Stomach (tissue), 9 donors: Measurements from ENCODE around the gene WIPF1. TPM values are rescaled to one million over a fixed set of nuclear protein-coding genes. Genes with fewer than 3 reads are reported as not detected.

ENCODE experiments used
- DNase-seq, 2 donors: peaks; one replicate each; pipeline versions ENCODE4 v3.0.0 to v3.0.0-alpha.2; 2013 to 2019
- H3K27ac ChIP-seq, 5 donors: fragments of 200-600 bp in 4 of 5; sonication (generic) in 4 of 5; one replicate each; pipeline ENCODE4 v1.5.1; 2013 to 2019; ENCODE audit warnings: mild to moderate bottlenecking in 1 of 5, moderate library complexity in 1 of 5
- H3K27me3 ChIP-seq, 3 donors: fragments of 200-600 bp; sonication (generic); one replicate each; pipeline ENCODE4 v1.5.1; 2017 to 2019; ENCODE audit warnings: mixed run types in 1 of 3
- H3K36me3 ChIP-seq, 4 donors: fragments of 200-600 bp; sonication (generic); 1 replicate in 3 of 4; 2 replicates in 1 of 4; pipeline ENCODE4 v1.5.1; 2016 to 2019
- H3K4me1 ChIP-seq, 4 donors: fragments of 200-600 bp; sonication (generic); one replicate each; pipeline ENCODE4 v1.5.1; 2016 to 2019
- H3K4me3 ChIP-seq, 4 donors: fragments of 200-600 bp; sonication (generic) in 3 of 4; one replicate each; pipeline ENCODE4 v1.5.1; 2016 to 2019; ENCODE audit warnings: mild to moderate bottlenecking in 1 of 4
- H3K9me3 ChIP-seq, 4 donors: fragments of 200-600 bp; sonication (generic); one replicate each; pipeline ENCODE4 v1.5.1; 2016 to 2019
- CTCF ChIP-seq, 7 experiments: fragments of 450-650 bp in 4 of 7; fragments of 200-600 bp in 3 of 7; sonication (generic) in 3 of 7; IDR thresholded peaks; one replicate each; pipeline ENCODE4 v1.5.1; 2016 to 2019; ENCODE audit warnings: antibody characterized with exemption in 7 of 7, control low read depth in 2 of 7, mild to moderate bottlenecking in 1 of 7
- EP300 ChIP-seq: sonication (generic); formaldehyde crosslinking; IDR thresholded peaks from one replicate; pipeline ENCODE4 v1.6.1; 2017; ENCODE audit warnings: antibody characterized with exemption
- POLR2A ChIP-seq, 4 donors: fragments of 450-650 bp; IDR thresholded peaks; one replicate each; pipeline ENCODE4 v1.6.1; 2016; ENCODE audit warnings: antibody characterized with exemption in 4 of 4, control low read depth in 2 of 4, mild to moderate bottlenecking in 1 of 4, moderate library complexity in 1 of 4
- POLR2AphosphoS5 ChIP-seq, 3 donors: sonication (generic); formaldehyde crosslinking; IDR thresholded peaks; one replicate each; pipeline ENCODE4 v1.6.1; 2016; ENCODE audit warnings: antibody characterized with exemption in 3 of 3
- WGBS, 5 donors: extraction: QIAGEN DNeasy Blood & Tissue Kit in 3 of 5; methylation state at CpG; one replicate each; pipeline versions ENCODE4 v1.1.5 to v1.1.7; 2013 to 2018; 5-methylcytosine and 5-hydroxymethylcytosine counted together
- intact Hi-C: fragments of 100-400 bp; cut with DNase I; formaldehyde crosslinking; loops from one replicate; pipeline ENCODE4 v1.15.1; 2023; ENCODE audit warnings: low total_unique reads
- polyA plus RNA-seq, 3 donors: library from polyadenylated mRNA; stranded (reverse); fragments of 200-250 nt; gene quantifications; one replicate each; pipeline ENCODE4 v1.2.3, GENCODE V29; 2013
- total RNA-seq, 5 donors: library from RNA; depleted of rRNA; stranded (reverse); fragments of >200 nt; gene quantifications; one replicate each; pipeline versions ENCODE4 v1.1.0 to v1.2.3, GENCODE V29; 2014 to 2016
- donor health status: healthy with polysubstance abuse.
- donor health status: Bipolar disorder and iron deficiency.
- donor health status: healthy.

WIPF1 gene
- total and polyA plus RNA-seq, 8 donors = 8.8 to 43.8 (median 22.0) TPM

GRCh38 chr2:174631009-174631981 is 33.7 kb upstream of the WIPF1 start:
- intact Hi-C loops = no loop called here
- peak overlapping the region in 3 of 5 donors; percentile 43 to 52 (median 44) for H3K27ac ChIP-seq
- no peaks in the 10 kb centered on the region for H3K27me3 ChIP-seq
- no peak for TF ChIP-seq POLR2A (IDR thresholded peaks at IDR 0.05)
- TF ChIP-seq POLR2AphosphoS5 (IDR thresholded peaks at IDR 0.05) = peak in 1 of 3 donors; percentile 14
- peaks cover 0 to 74% (median 32%) of the 10 kb centered on the region in 4 donors for H3K4me1 ChIP-seq
- no peak for DNase-seq
- 81 to 88% (median 85%) methylated on average over 11 of the region's 11 CpGs for WGBS, 5 donors
- H3K36me3 ChIP-seq = peaks cover 0 to 6% (median 0%) of the 10 kb centered on the region in 4 donors
- peak overlapping the region in 1 of 4 donors; percentile 32 for H3K4me3 ChIP-seq
- no peaks in the 10 kb centered on the region for H3K9me3 ChIP-seq

- intact Hi-C loops = no loop called here
- Histone ChIP-seq H3K4me3 (no peak overlapping the region), H3K36me3 (peaks cover 0 to 6% (median 2%) of the 10 kb centered on the region in 4 donors), H3K9me3 (no peaks in the 10 kb centered on the region), H3K27me3 (no peaks in the 10 kb centered on the region), H3K27ac (peak overlapping the region in 3 of 5 donors; percentile 43 to 52 (median 44)), H3K4me1 (peaks cover 0 to 62% (median 24%) of the 10 kb centered on the region in 4 donors)
- 74 to 94% (median 91%) methylated on average over 3 of the region's 3 CpGs for WGBS, 5 donors
- no peak for TF ChIP-seq EP300
- no peak for TF ChIP-seq CTCF (IDR thresholded peaks at IDR 0.05)
- no peak for TF ChIP-seq POLR2A (IDR thresholded peaks at IDR 0.05)
- no peak for TF ChIP-seq POLR2AphosphoS5 (IDR thresholded peaks at IDR 0.05)
- DNase-seq = no peak
These were observed 32.5 kb upstream of the WIPF1 start for GRCh38 chr2:174630107-174630506.

GRCh38 chr2:174629506-174629905 is 31.9 kb upstream of the WIPF1 start:
- Histone ChIP-seq H3K9me3 (no peaks in the 10 kb centered on the region), H3K4me1 (peaks cover 0 to 56% (median 21%) of the 10 kb centered on the region in 4 donors), H3K36me3 (peaks cover 0 to 10% (median 3%) of the 10 kb centered on the region in 4 donors), H3K27ac (peak overlapping the region in 1 of 5 donors; percentile 43), H3K27me3 (no peaks in the 10 kb centered on the region), H3K4me3 (no peak overlapping the region)
- DNase-seq = no peak
- intact Hi-C loops = no loop called here
- 84 to 95% (median 93%) methylated on average over 6 of the region's 6 CpGs for WGBS, 5 donors
- TF ChIP-seq EP300 (no peak), CTCF (IDR thresholded peaks at IDR 0.05) (no peak), POLR2A (IDR thresholded peaks at IDR 0.05) (no peak), POLR2AphosphoS5 (IDR thresholded peaks at IDR 0.05) (no peak)

- no peaks in the 10 kb centered on the region for H3K9me3 ChIP-seq
- no peak for DNase-seq
- WGBS, 5 donors = 84 to 98% (median 97%) methylated on average over 2 of the region's 2 CpGs
- TF ChIP-seq POLR2A (IDR thresholded peaks at IDR 0.05) (no peak), CTCF (IDR thresholded peaks at IDR 0.05) (no peak)
- peaks cover 0 to 17% (median 3%) of the 10 kb centered on the region in 4 donors for H3K36me3 ChIP-seq
- intact Hi-C loops = no loop called here
- no peak overlapping the region for H3K4me3 ChIP-seq
- peaks cover 0 to 47% (median 17%) of the 10 kb centered on the region in 4 donors for H3K4me1 ChIP-seq
- H3K27me3 ChIP-seq = no peaks in the 10 kb centered on the region
- no peak overlapping the region for H3K27ac ChIP-seq
These were observed 31.0 kb upstream of the WIPF1 start for GRCh38 chr2:174628528-174629169.
